Measurements from ENCODE around the gene C10orf90. TPM values are rescaled to one million over a fixed set of nuclear protein-coding genes. Genes with fewer than 3 reads are reported as not detected.

C10orf90 gene
- total RNA-seq, 6 donors from 2014 or later: 1.0 TPM; not detected in 5

- H3K36me3 ChIP-seq: no peaks in the 10 kb centered on the region
- 91 to 94% methylated on average over 6 of the region's 6 CpGs for whole genome bisulfite sequencing, 2 donors
- no peak for TF ChIP-seq POLR2A (IDR thresholded peaks at IDR 0.05)
- TF ChIP-seq POLR2AphosphoS5 (IDR thresholded peaks at IDR 0.05): no peak
- no peak for TF ChIP-seq EP300 (IDR thresholded peaks at IDR 0.05)
- TF ChIP-seq CTCF (IDR thresholded peaks at IDR 0.05): no peak
Observed at GRCh38 chr10:126516515-126516914, 154.0 kb downstream of the C10orf90 start.

GRCh38 chr10:126511917-126512479 lies 158.5 kb downstream of the C10orf90 start:
- 56 to 73% methylated on average over 8 of the region's 8 CpGs for WGBS, 2 donors
- Histone ChIP-seq H3K4me1 (no peaks in the 10 kb centered on the region), H3K36me3 (no peaks in the 10 kb centered on the region), H3K27me3 (no peaks in the 10 kb centered on the region), H3K4me3 (no peak overlapping the region), H3K27ac (no peak overlapping the region), H3K9me3 (no peaks in the 10 kb centered on the region)
- ATAC-seq (ENCODE audit: low FRiP score in 2 of 2): no peak
- no peak for TF ChIP-seq POLR2A (IDR thresholded peaks at IDR 0.05)
- TF ChIP-seq EP300 (IDR thresholded peaks at IDR 0.05): no peak
- TF ChIP-seq CTCF (IDR thresholded peaks at IDR 0.05): no peak
- no peak for TF ChIP-seq POLR2AphosphoS5 (IDR thresholded peaks at IDR 0.05)
- DNase-seq: no peak

More at GRCh38 chr10:126516515-126516914, 154.0 kb downstream of the C10orf90 start:
- Histone ChIP-seq H3K4me3 (no peak overlapping the region), H3K9me3 (no peaks in the 10 kb centered on the region), H3K27me3 (no peaks in the 10 kb centered on the region), H3K27ac (no peak overlapping the region), H3K4me1 (peaks cover 0 to 11% (median 0%) of the 10 kb centered on the region in 4 donors)
- DNase-seq: no peak
- ATAC-seq (ENCODE audit: low FRiP score in 2 of 2): no peak

GRCh38 chr10:126509182-126509581 lies 161.3 kb downstream of the C10orf90 start:
- no peaks in the 10 kb centered on the region for H3K27me3 ChIP-seq
- 42 to 68% methylated on average over 2 of the region's 2 CpGs for WGBS, 2 donors
- TF ChIP-seq POLR2AphosphoS5 (IDR thresholded peaks at IDR 0.05) (no peak), POLR2A (IDR thresholded peaks at IDR 0.05) (no peak), CTCF (IDR thresholded peaks at IDR 0.05) (no peak), EP300 (IDR thresholded peaks at IDR 0.05) (no peak)

GRCh38 chr10:126508535-126509040 lies 161.9 kb downstream of the C10orf90 start:
- Histone ChIP-seq H3K27ac (no peak overlapping the region), H3K9me3 (no peaks in the 10 kb centered on the region), H3K36me3 (no peaks in the 10 kb centered on the region), H3K4me3 (no peak overlapping the region), H3K27me3 (no peaks in the 10 kb centered on the region), H3K4me1 (peaks cover 0 to 4% (median 0%) of the 10 kb centered on the region in 4 donors)
- ATAC-seq (ENCODE audit: low FRiP score in 2 of 2) (no peak), DNase-seq (peak in 1 of 2 donors; percentile 29)
- 78 to 79% methylated on average over 8 to 9 of the region's 9 CpGs for WGBS, 2 donors
- TF ChIP-seq POLR2A (IDR thresholded peaks at IDR 0.05) (no peak), EP300 (IDR thresholded peaks at IDR 0.05) (no peak), POLR2AphosphoS5 (IDR thresholded peaks at IDR 0.05) (no peak), CTCF (IDR thresholded peaks at IDR 0.05) (no peak)

More at GRCh38 chr10:126509182-126509581, 161.3 kb downstream of the C10orf90 start:
- peaks cover 0 to under 1% (median 0%) of the 10 kb centered on the region in 4 donors for H3K4me1 ChIP-seq
- no peaks in the 10 kb centered on the region for H3K9me3 ChIP-seq
- no peak overlapping the region for H3K27ac ChIP-seq
- H3K4me3 ChIP-seq: no peak overlapping the region
- ATAC-seq (ENCODE audit: low FRiP score in 2 of 2) (no peak), DNase-seq (no peak)
- no peaks in the 10 kb centered on the region for H3K36me3 ChIP-seq

- Histone ChIP-seq H3K36me3 (no peaks in the 10 kb centered on the region), H3K4me3 (no peak overlapping the region), H3K4me1 (peaks cover 0 to 4% (median 0%) of the 10 kb centered on the region in 4 donors), H3K9me3 (no peaks in the 10 kb centered on the region), H3K27me3 (no peaks in the 10 kb centered on the region), H3K27ac (no peak overlapping the region)
- WGBS, 2 donors: 74 to 85% methylated on average over 8 to 16 of the region's 16 CpGs
- DNase-seq (no peak), ATAC-seq (ENCODE audit: low FRiP score in 2 of 2) (no peak)
- TF ChIP-seq EP300 (IDR thresholded peaks at IDR 0.05) (no peak), POLR2A (IDR thresholded peaks at IDR 0.05) (no peak)
Observed at GRCh38 chr10:126504761-126505112, 165.8 kb downstream of the C10orf90 start.
